HEK293 (cell line): ENCODE results near the gene ELOVL1.

Experiments
- EGR2 ChIP-seq: fragments of 450-650 bp; formaldehyde crosslinking; IDR thresholded peaks from 2 replicates; pipeline ENCODE4 v1.5.1; 2016; ENCODE audit warnings: low read depth, missing biosample characterization, missing genetic modification characterization
- HOXC10 ChIP-seq: sonication (generic); formaldehyde crosslinking; IDR thresholded peaks from 2 replicates; pipeline ENCODE4 v1.8.1; 2023; ENCODE audit warnings: mild to moderate bottlenecking, missing genetic modification reagents
- HOXD13 ChIP-seq: sonication (generic); formaldehyde crosslinking; IDR thresholded peaks from 2 replicates; pipeline ENCODE4 v1.8.0; 2022; ENCODE audit warnings: missing genetic modification reagents, borderline replicate concordance
- OVOL3 ChIP-seq: fragments of 450-650 bp; formaldehyde crosslinking; IDR thresholded peaks from 2 replicates; pipeline ENCODE4 v1.5.1; 2016; ENCODE audit warnings: missing biosample characterization, missing genetic modification characterization
- RBAK ChIP-seq: fragments of 450-650 bp; formaldehyde crosslinking; IDR thresholded peaks from 2 replicates; pipeline ENCODE4 v1.5.1; 2016; ENCODE audit warnings: missing biosample characterization, missing genetic modification characterization
- SP3 ChIP-seq: fragments of 450-650 bp; formaldehyde crosslinking; IDR thresholded peaks from 2 replicates; pipeline ENCODE4 v1.5.1; 2016; ENCODE audit warnings: missing biosample characterization, missing genetic modification characterization
- TRIM28 ChIP-seq: IDR thresholded peaks from 2 replicates; pipeline ENCODE4 v1.6.1; 2011; ENCODE audit warnings: low read length, control low read depth, borderline replicate concordance
- WT1 ChIP-seq: fragments of 450-650 bp; formaldehyde crosslinking; IDR thresholded peaks from 2 replicates; pipeline ENCODE4 v1.5.1; 2016; ENCODE audit warnings: missing biosample characterization, missing genetic modification characterization
- ZBTB17 ChIP-seq: fragments of 450-650 bp; formaldehyde crosslinking; IDR thresholded peaks from 2 replicates; pipeline ENCODE4 v1.5.1; 2016; ENCODE audit warnings: missing biosample characterization, missing genetic modification characterization
- ZBTB21 ChIP-seq: fragments of 450-650 bp; formaldehyde crosslinking; IDR thresholded peaks from 2 replicates; pipeline ENCODE4 v1.5.1; 2017; ENCODE audit warnings: missing biosample characterization, missing genetic modification characterization
- ZBTB7A ChIP-seq: fragments of 450-650 bp; formaldehyde crosslinking; IDR thresholded peaks from 2 replicates; pipeline ENCODE4 v1.5.1; 2016; ENCODE audit warnings: low read depth, missing biosample characterization, missing genetic modification characterization
- ZFHX2 ChIP-seq: fragments of 450-650 bp; formaldehyde crosslinking; conservative IDR thresholded peaks from 2 replicates; pipeline ENCODE4 v1.5.1; 2016; ENCODE audit warnings: missing biosample characterization, missing genetic modification characterization
- ZFP69B ChIP-seq: fragments of 450-650 bp; formaldehyde crosslinking; IDR thresholded peaks from 2 replicates; pipeline ENCODE4 v1.5.1; 2016; ENCODE audit warnings: missing biosample characterization, missing genetic modification characterization
- ZNF114 ChIP-seq: fragments of 450-650 bp; formaldehyde crosslinking; IDR thresholded peaks from 2 replicates; pipeline ENCODE4 v1.5.0; 2017; ENCODE audit warnings: missing biosample characterization, missing genetic modification characterization
- ZNF121 ChIP-seq: fragments of 450-650 bp; formaldehyde crosslinking; IDR thresholded peaks from 2 replicates; pipeline ENCODE4 v1.5.1; 2016; ENCODE audit warnings: missing biosample characterization, missing genetic modification characterization
- ZNF140 ChIP-seq: fragments of 450-650 bp; formaldehyde crosslinking; IDR thresholded peaks from 2 replicates; pipeline ENCODE4 v1.5.1; 2016; ENCODE audit warnings: missing biosample characterization, missing genetic modification characterization
- ZNF16 ChIP-seq: fragments of 450-650 bp; formaldehyde crosslinking; IDR thresholded peaks from 2 replicates; pipeline ENCODE4 v1.5.1; 2016; ENCODE audit warnings: low read depth, missing biosample characterization, missing genetic modification characterization
- ZNF266 ChIP-seq: fragments of 450-650 bp; formaldehyde crosslinking; IDR thresholded peaks from 2 replicates; pipeline ENCODE4 v1.5.1; 2016; ENCODE audit warnings: missing biosample characterization, missing genetic modification characterization, low read depth
- ZNF274 ChIP-seq, 2 experiments: fragments of 200-500 bp in 1 of 2; fragments of 450-650 bp in 1 of 2; sonication (Bioruptor generic) in 1 of 2; formaldehyde crosslinking in 1 of 2; IDR thresholded peaks; 2 replicates each; pipeline versions ENCODE4 v1.5.1 to v1.6.1; 2014 to 2016; ENCODE audit warnings: borderline replicate concordance in 1 of 2, inconsistent platforms in 1 of 2, low read length in 1 of 2, missing biosample characterization in 1 of 2, missing genetic modification characterization in 1 of 2
- ZNF350 ChIP-seq: fragments of 450-650 bp; formaldehyde crosslinking; IDR thresholded peaks from 2 replicates; pipeline ENCODE4 v1.5.0; 2017; ENCODE audit warnings: missing biosample characterization, mild to moderate bottlenecking, missing genetic modification characterization
- ZNF404 ChIP-seq: fragments of 450-650 bp; formaldehyde crosslinking; IDR thresholded peaks from 2 replicates; pipeline ENCODE4 v1.5.1; 2017; ENCODE audit warnings: missing biosample characterization, missing genetic modification characterization
- ZNF416 ChIP-seq: fragments of 450-650 bp; formaldehyde crosslinking; IDR thresholded peaks from 2 replicates; pipeline ENCODE4 v1.5.1; 2016; ENCODE audit warnings: missing biosample characterization, missing genetic modification characterization
- ZNF48 ChIP-seq: fragments of 450-650 bp; formaldehyde crosslinking; IDR thresholded peaks from 2 replicates; pipeline ENCODE4 v1.5.1; 2016; ENCODE audit warnings: missing biosample characterization, missing genetic modification characterization
- ZNF501 ChIP-seq: fragments of 450-650 bp; formaldehyde crosslinking; IDR thresholded peaks from 2 replicates; pipeline ENCODE4 v1.5.1; 2016; ENCODE audit warnings: missing biosample characterization, missing genetic modification characterization
- ZNF558 ChIP-seq: fragments of 450-650 bp; formaldehyde crosslinking; IDR thresholded peaks from 2 replicates; pipeline ENCODE4 v1.5.1; 2016; ENCODE audit warnings: missing biosample characterization, missing genetic modification characterization
- ZNF624 ChIP-seq: fragments of 450-650 bp; formaldehyde crosslinking; IDR thresholded peaks from 2 replicates; pipeline ENCODE4 v1.5.1; 2017; ENCODE audit warnings: missing biosample characterization, missing genetic modification characterization
- ZNF768 ChIP-seq: fragments of 450-650 bp; formaldehyde crosslinking; IDR thresholded peaks from 2 replicates; pipeline ENCODE4 v1.5.1; 2018; ENCODE audit warnings: missing biosample characterization, mild to moderate bottlenecking, missing genetic modification characterization
- ZNF791 ChIP-seq: fragments of 450-650 bp; formaldehyde crosslinking; IDR thresholded peaks from 2 replicates; pipeline ENCODE4 v1.5.1; 2016; ENCODE audit warnings: missing biosample characterization, missing genetic modification characterization
- ZNF792 ChIP-seq: fragments of 450-650 bp; formaldehyde crosslinking; IDR thresholded peaks from 2 replicates; pipeline ENCODE4 v1.5.1; 2016; ENCODE audit warnings: missing biosample characterization, missing genetic modification characterization
- TF ChIP-seq, protein P1 (sequence below): fragments of 450-650 bp; formaldehyde crosslinking; IDR thresholded peaks from 2 replicates; pipeline ENCODE4 v1.5.1; 2016; ENCODE audit warnings: missing biosample characterization, missing genetic modification characterization
- TF ChIP-seq, protein P2 (sequence below): fragments of 450-650 bp; formaldehyde crosslinking; IDR thresholded peaks from 2 replicates; pipeline ENCODE4 v1.5.1; 2016; ENCODE audit warnings: missing biosample characterization, missing genetic modification characterization
- TF ChIP-seq, protein P3 (sequence below): fragments of 450-650 bp; formaldehyde crosslinking; IDR thresholded peaks from 2 replicates; pipeline ENCODE4 v1.5.1; 2016; ENCODE audit warnings: missing biosample characterization, missing genetic modification characterization
- TF ChIP-seq, protein P4 (sequence below): fragments of 450-650 bp; formaldehyde crosslinking; IDR thresholded peaks from 2 replicates; pipeline ENCODE4 v1.5.1; 2016; ENCODE audit warnings: missing biosample characterization, missing genetic modification characterization
- TF ChIP-seq, protein P5 (sequence below): fragments of 450-650 bp; formaldehyde crosslinking; IDR thresholded peaks from 2 replicates; pipeline ENCODE4 v1.5.1; 2016; ENCODE audit warnings: missing biosample characterization, missing genetic modification characterization

Gene ELOVL1

DNA sequence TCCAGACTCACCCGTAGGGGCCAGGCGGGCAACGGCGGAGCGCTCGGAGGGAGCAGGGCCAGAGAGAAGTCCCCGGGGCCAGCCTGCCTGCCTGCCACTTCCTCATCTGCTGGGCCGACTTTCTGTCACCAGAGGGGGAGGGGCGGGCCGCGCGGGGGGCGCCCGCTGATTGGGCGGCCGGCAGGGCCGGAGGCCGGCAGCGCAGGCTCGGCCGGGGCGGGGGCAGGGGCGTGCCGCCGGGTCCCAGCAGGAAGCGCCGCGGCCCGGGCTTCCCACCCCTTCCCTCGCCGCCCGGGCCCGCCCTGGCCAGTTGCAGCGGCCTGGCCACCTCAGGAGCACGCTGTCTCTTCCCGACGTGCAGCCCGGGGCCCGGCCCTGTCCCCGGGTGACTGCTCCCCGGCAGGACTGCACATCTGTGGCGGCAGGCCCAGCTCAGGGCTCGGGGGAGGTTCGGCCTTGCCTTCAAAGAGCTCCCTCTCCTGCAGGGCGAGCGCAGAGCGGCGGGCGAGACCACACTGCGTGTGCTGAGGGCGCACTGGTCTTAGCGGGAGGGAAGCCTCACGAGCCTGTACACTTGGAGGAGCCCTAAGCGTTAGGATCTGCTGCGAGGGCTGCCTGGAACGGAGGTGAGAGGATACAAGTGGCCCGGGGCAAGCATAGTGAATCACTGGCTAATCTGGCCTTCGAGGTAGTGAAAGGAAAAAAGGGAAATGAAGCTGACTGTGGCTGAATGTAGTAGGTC, at the start of gene ELOVL1 (continued):
- TF ChIP-seq ZNF350 (tag by site-specific recombination) (no peak), ZNF266 (no peak), ZNF114 (tag by site-specific recombination) (no peak), ZBTB21 (tag by site-specific recombination) (no peak), ZFHX2 (tag by site-specific recombination) (no peak), EGR2 (tag by site-specific recombination) (no peak), HOXD13 (CRISPR knock-in tag) (no peak), ZNF416 (tag by site-specific recombination) (no peak), ZNF48 (tag by site-specific recombination) (no peak), ZNF501 (tag by site-specific recombination) (peak; percentile 92), RBAK (tag by site-specific recombination) (no peak), ZNF121 (tag by site-specific recombination) (peak; percentile 89), ZNF274 (IDR thresholded peaks at IDR 0.05; ENCODE audit: low read length) (no peak), ZNF274 (tag by site-specific recombination; IDR thresholded peaks at IDR 0.05; ENCODE audit: borderline replicate concordance) (no peak), ZNF16 (peak; percentile 53; the same call in 1 of the 2 replicates), SP3 (tag by site-specific recombination) (peak; percentile 25), ZNF791 (tag by site-specific recombination) (no peak), ZNF768 (tag by site-specific recombination) (no peak), WT1 (tag by site-specific recombination) (no peak; the same call in 1 of the 2 replicates), ZNF404 (no peak), TRIM28 (peak; percentile 89), ZNF792 (tag by site-specific recombination) (no peak), ZBTB17 (peak; percentile 99), HOXC10 (no peak), ZNF140 (tag by site-specific recombination) (no peak), ZFP69B (tag by site-specific recombination) (peak; percentile 86), OVOL3 (tag by site-specific recombination) (no peak), ZBTB7A (tag by site-specific recombination) (no peak), ZNF624 (tag by site-specific recombination) (no peak), ZNF558 (tag by site-specific recombination) (no peak)
- TF ChIP-seq, protein P1, sequence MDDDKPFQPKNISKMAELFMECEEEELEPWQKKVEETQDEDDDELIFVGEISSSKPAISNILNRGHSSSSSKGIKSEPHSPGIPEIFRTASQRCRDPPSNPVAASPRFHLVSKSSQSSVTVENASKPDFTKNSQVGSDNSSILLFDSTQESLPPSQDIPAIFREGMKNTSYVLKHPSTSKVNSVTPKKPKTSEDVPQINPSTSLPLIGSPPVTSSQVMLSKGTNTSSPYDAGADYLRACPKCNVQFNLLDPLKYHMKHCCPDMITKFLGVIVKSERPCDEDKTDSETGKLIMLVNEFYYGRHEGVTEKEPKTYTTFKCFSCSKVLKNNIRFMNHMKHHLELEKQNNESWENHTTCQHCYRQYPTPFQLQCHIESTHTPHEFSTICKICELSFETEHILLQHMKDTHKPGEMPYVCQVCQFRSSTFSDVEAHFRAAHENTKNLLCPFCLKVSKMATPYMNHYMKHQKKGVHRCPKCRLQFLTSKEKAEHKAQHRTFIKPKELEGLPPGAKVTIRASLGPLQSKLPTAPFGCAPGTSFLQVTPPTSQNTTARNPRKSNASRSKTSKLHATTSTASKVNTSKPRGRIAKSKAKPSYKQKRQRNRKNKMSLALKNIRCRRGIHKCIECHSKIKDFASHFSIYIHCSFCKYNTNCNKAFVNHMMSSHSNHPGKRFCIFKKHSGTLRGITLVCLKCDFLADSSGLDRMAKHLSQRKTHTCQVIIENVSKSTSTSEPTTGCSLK: no peak
- TF ChIP-seq, protein P2, sequence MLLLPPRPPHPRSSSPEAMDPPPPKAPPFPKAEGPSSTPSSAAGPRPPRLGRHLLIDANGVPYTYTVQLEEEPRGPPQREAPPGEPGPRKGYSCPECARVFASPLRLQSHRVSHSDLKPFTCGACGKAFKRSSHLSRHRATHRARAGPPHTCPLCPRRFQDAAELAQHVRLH (tag by site-specific recombination): peak; percentile 69; the same call in 1 of the 2 replicates
- TF ChIP-seq, protein P3, sequence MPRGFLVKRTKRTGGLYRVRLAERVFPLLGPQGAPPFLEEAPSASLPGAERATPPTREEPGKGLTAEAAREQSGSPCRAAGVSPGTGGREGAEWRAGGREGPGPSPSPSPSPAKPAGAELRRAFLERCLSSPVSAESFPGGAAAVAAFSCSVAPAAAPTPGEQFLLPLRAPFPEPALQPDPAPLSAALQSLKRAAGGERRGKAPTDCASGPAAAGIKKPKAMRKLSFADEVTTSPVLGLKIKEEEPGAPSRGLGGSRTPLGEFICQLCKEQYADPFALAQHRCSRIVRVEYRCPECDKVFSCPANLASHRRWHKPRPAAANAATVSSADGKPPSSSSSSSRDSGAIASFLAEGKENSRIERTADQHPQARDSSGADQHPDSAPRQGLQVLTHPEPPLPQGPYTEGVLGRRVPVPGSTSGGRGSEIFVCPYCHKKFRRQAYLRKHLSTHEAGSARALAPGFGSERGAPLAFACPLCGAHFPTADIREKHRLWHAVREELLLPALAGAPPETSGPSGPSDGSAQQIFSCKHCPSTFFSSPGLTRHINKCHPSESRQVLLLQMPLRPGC: peak; percentile 65
- TF ChIP-seq, protein P4, sequence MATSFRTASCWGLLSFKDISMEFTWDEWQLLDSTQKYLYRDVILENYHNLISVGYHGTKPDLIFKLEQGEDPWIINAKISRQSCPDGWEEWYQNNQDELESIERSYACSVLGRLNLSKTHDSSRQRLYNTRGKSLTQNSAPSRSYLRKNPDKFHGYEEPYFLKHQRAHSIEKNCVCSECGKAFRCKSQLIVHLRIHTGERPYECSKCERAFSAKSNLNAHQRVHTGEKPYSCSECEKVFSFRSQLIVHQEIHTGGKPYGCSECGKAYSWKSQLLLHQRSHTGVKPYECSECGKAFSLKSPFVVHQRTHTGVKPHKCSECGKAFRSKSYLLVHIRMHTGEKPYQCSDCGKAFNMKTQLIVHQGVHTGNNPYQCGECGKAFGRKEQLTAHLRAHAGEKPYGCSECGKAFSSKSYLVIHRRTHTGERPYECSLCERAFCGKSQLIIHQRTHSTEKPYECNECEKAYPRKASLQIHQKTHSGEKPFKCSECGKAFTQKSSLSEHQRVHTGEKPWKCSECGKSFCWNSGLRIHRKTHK (tag by site-specific recombination): no peak
- TF ChIP-seq, protein P5, sequence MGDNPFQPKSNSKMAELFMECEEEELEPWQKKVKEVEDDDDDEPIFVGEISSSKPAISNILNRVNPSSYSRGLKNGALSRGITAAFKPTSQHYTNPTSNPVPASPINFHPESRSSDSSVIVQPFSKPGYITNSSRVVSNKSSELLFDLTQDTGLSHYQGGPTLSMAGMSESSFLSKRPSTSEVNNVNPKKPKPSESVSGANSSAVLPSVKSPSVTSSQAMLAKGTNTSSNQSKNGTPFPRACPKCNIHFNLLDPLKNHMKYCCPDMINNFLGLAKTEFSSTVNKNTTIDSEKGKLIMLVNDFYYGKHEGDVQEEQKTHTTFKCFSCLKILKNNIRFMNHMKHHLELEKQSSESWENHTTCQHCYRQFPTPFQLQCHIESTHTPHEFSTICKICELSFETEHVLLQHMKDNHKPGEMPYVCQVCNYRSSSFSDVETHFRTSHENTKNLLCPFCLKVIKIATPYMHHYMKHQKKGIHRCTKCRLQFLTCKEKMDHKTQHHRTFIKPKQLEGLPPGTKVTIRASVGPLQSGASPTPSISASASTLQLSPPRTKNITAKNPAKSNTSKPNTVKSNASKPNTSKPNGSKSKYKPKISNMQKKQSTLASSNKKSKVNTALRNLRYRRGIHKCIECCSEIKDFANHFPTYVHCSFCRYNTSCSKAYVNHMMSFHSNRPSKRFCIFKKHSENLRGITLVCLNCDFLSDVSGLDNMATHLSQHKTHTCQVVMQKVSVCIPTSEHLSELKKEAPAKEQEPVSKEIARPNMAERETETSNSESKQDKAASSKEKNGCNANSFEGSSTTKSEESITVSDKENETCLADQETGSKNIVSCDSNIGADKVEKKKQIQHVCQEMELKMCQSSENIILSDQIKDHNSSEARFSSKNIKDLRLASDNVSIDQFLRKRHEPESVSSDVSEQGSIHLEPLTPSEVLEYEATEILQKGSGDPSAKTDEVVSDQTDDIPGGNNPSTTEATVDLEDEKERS (tag by site-specific recombination): no peak
